ENCODE results near the gene TRIM54.
"Not testable (repeated sequence)": the region's sequence is repeated elsewhere in the genome, so short reads cannot be mapped to it uniquely, and the experiment has no call there.

The TRIM54 gene

GRCh38 chr2:27284996-27285395 lies 2.8 kb downstream of the TRIM54 start:
- no peak for DNase-seq (ENCODE audit: low read depth, low spot score)
- Histone ChIP-seq H3K9me3 (ENCODE audit: low read depth, low read length) (no peaks in the 10 kb centered on the region), H3K36me3 (ENCODE audit: insufficient read depth, low read length) (no peaks in the 10 kb centered on the region), H3K9ac (ENCODE audit: insufficient read length) (no peak overlapping the region), H3K27ac (no peak overlapping the region), H3K4me3 (no peak overlapping the region)
- TF ChIP-seq POLR2AphosphoS5 (IDR thresholded peaks at IDR 0.05; ENCODE audit: borderline replicate concordance, low read depth, low read length) (no peak), EZH2 (IDR thresholded peaks at IDR 0.05) (no peak), FOXP2 (optimal IDR thresholded peaks at IDR 0.05; ENCODE audit: control extremely low read depth, extremely low read length, insufficient read depth) (no peak)

- TF ChIP-seq EZH2 (IDR thresholded peaks at IDR 0.05) (no peak), POLR2AphosphoS5 (IDR thresholded peaks at IDR 0.05; ENCODE audit: borderline replicate concordance, low read depth, low read length) (no peak), FOXP2 (optimal IDR thresholded peaks at IDR 0.05; ENCODE audit: control extremely low read depth, extremely low read length, insufficient read depth) (no peak)
- H3K9me3 ChIP-seq (ENCODE audit: low read depth, low read length) = no peaks in the 10 kb centered on the region
- no peak for DNase-seq (ENCODE audit: low read depth, low spot score)
Measured at GRCh38 chr2:27285481-27285880, 3.3 kb downstream of the TRIM54 start.

GRCh38 chr2:27288610-27289009 lies 6.4 kb downstream of the TRIM54 start:
- H3K9me3 ChIP-seq (ENCODE audit: low read depth, low read length) = no peaks in the 10 kb centered on the region
- H3K9ac ChIP-seq (ENCODE audit: insufficient read length) = no peak overlapping the region
- TF ChIP-seq POLR2AphosphoS5 (IDR thresholded peaks at IDR 0.05; ENCODE audit: borderline replicate concordance, low read depth, low read length) = no peak
- TF ChIP-seq FOXP2 (optimal IDR thresholded peaks at IDR 0.05; ENCODE audit: control extremely low read depth, extremely low read length, insufficient read depth) = no peak
- TF ChIP-seq EZH2 (IDR thresholded peaks at IDR 0.05) = no peak
- H3K36me3 ChIP-seq (ENCODE audit: insufficient read depth, low read length) = no peaks in the 10 kb centered on the region
- no peak overlapping the region for H3K27ac ChIP-seq
- no peak for DNase-seq (ENCODE audit: low read depth, low spot score)
- H3K4me3 ChIP-seq = no peak overlapping the region

More at GRCh38 chr2:27285481-27285880, 3.3 kb downstream of the TRIM54 start:
- no peak overlapping the region for H3K4me3 ChIP-seq
- H3K9ac ChIP-seq (ENCODE audit: insufficient read length) = no peak overlapping the region
- H3K27ac ChIP-seq = no peak overlapping the region
- no peaks in the 10 kb centered on the region for H3K36me3 ChIP-seq (ENCODE audit: insufficient read depth, low read length)

- H3K4me3 ChIP-seq = no peak overlapping the region
- no peaks in the 10 kb centered on the region for H3K9me3 ChIP-seq (ENCODE audit: low read depth, low read length)
- no peak for DNase-seq (ENCODE audit: low read depth, low spot score)
- TF ChIP-seq FOXP2 (optimal IDR thresholded peaks at IDR 0.05; ENCODE audit: control extremely low read depth, extremely low read length, insufficient read depth) (no peak), EZH2 (IDR thresholded peaks at IDR 0.05) (no peak), POLR2AphosphoS5 (IDR thresholded peaks at IDR 0.05; ENCODE audit: borderline replicate concordance, low read depth, low read length) (no peak)
- H3K9ac ChIP-seq (ENCODE audit: insufficient read length) = no peak overlapping the region
- H3K27ac ChIP-seq = no peak overlapping the region
- no peaks in the 10 kb centered on the region for H3K36me3 ChIP-seq (ENCODE audit: insufficient read depth, low read length)
Measured at GRCh38 chr2:27290549-27290948, 8.3 kb downstream of the TRIM54 start.

- DNase-seq (ENCODE audit: low read depth, low spot score) = no peak
- H3K27ac ChIP-seq = no peak overlapping the region
- no peak overlapping the region for H3K4me3 ChIP-seq
- H3K9me3 ChIP-seq (ENCODE audit: low read depth, low read length) = no peaks in the 10 kb centered on the region
- H3K9ac ChIP-seq (ENCODE audit: insufficient read length) = no peak overlapping the region
- TF ChIP-seq EZH2 (IDR thresholded peaks at IDR 0.05) = no peak
- no peak for TF ChIP-seq POLR2AphosphoS5 (IDR thresholded peaks at IDR 0.05; ENCODE audit: borderline replicate concordance, low read depth, low read length)
- no peak for TF ChIP-seq FOXP2 (optimal IDR thresholded peaks at IDR 0.05; ENCODE audit: control extremely low read depth, extremely low read length, insufficient read depth)
- no peaks in the 10 kb centered on the region for H3K36me3 ChIP-seq (ENCODE audit: insufficient read depth, low read length)
Measured at GRCh38 chr2:27291865-27292264, 9.6 kb downstream of the TRIM54 start.

- Histone ChIP-seq H3K27ac (no peak overlapping the region), H3K9ac (ENCODE audit: insufficient read length) (no peak overlapping the region), H3K9me3 (ENCODE audit: low read depth, low read length) (no peaks in the 10 kb centered on the region), H3K36me3 (ENCODE audit: insufficient read depth, low read length) (no peaks in the 10 kb centered on the region), H3K4me3 (no peak overlapping the region)
- no peak for DNase-seq (ENCODE audit: low read depth, low spot score)
- no peak for TF ChIP-seq EZH2 (IDR thresholded peaks at IDR 0.05)
- no peak for TF ChIP-seq POLR2AphosphoS5 (IDR thresholded peaks at IDR 0.05; ENCODE audit: borderline replicate concordance, low read depth, low read length)
Measured at GRCh38 chr2:27294928-27295327, 12.7 kb downstream of the TRIM54 start.

- TF ChIP-seq FOXP2 (optimal IDR thresholded peaks at IDR 0.05; ENCODE audit: control extremely low read depth, extremely low read length, insufficient read depth) (no peak), POLR2AphosphoS5 (IDR thresholded peaks at IDR 0.05; ENCODE audit: borderline replicate concordance, low read depth, low read length) (no peak), EZH2 (IDR thresholded peaks at IDR 0.05) (no peak)
- Histone ChIP-seq H3K9me3 (ENCODE audit: low read depth, low read length) (no peaks in the 10 kb centered on the region), H3K4me3 (no peak overlapping the region), H3K36me3 (ENCODE audit: insufficient read depth, low read length) (no peaks in the 10 kb centered on the region), H3K27ac (no peak overlapping the region), H3K9ac (ENCODE audit: insufficient read length) (no peak overlapping the region)
- DNase-seq (ENCODE audit: low read depth, low spot score) = no peak
Measured at GRCh38 chr2:27296481-27296880, 14.3 kb downstream of the TRIM54 start.

GRCh38 chr2:27297195-27297594 lies 15.0 kb downstream of the TRIM54 start:
- no peak overlapping the region for H3K27ac ChIP-seq
- no peak overlapping the region for H3K9ac ChIP-seq (ENCODE audit: insufficient read length)
- no peak overlapping the region for H3K4me3 ChIP-seq
- H3K36me3 ChIP-seq (ENCODE audit: insufficient read depth, low read length) = no peaks in the 10 kb centered on the region
- H3K9me3 ChIP-seq (ENCODE audit: low read depth, low read length) = no peaks in the 10 kb centered on the region
- TF ChIP-seq FOXP2 (optimal IDR thresholded peaks at IDR 0.05; ENCODE audit: control extremely low read depth, extremely low read length, insufficient read depth) (no peak), EZH2 (IDR thresholded peaks at IDR 0.05) (no peak), POLR2AphosphoS5 (IDR thresholded peaks at IDR 0.05; ENCODE audit: borderline replicate concordance, low read depth, low read length) (no peak)
- no peak for DNase-seq (ENCODE audit: low read depth, low spot score)

- H3K36me3 ChIP-seq (ENCODE audit: insufficient read depth, low read length) = no peaks in the 10 kb centered on the region
- no peak for DNase-seq (ENCODE audit: low read depth, low spot score)
- H3K9ac ChIP-seq (ENCODE audit: insufficient read length) = no peak overlapping the region
- no peaks in the 10 kb centered on the region for H3K9me3 ChIP-seq (ENCODE audit: low read depth, low read length)
- H3K4me3 ChIP-seq = no peak overlapping the region
- no peak for TF ChIP-seq FOXP2 (optimal IDR thresholded peaks at IDR 0.05; ENCODE audit: control extremely low read depth, extremely low read length, insufficient read depth)
- TF ChIP-seq POLR2AphosphoS5 (IDR thresholded peaks at IDR 0.05; ENCODE audit: borderline replicate concordance, low read depth, low read length) = no peak
- no peak for TF ChIP-seq EZH2 (IDR thresholded peaks at IDR 0.05)
- no peak overlapping the region for H3K27ac ChIP-seq
Measured at GRCh38 chr2:27298391-27299080, 16.3 kb downstream of the TRIM54 start.

GRCh38 chr2:27300606-27301005 lies 18.4 kb downstream of the TRIM54 start:
- H3K9me3 ChIP-seq (ENCODE audit: low read depth, low read length); DNase-seq (ENCODE audit: low read depth, low spot score); H3K9ac ChIP-seq (ENCODE audit: insufficient read length); H3K36me3 ChIP-seq (ENCODE audit: insufficient read depth, low read length); H3K27ac ChIP-seq; H3K4me3 ChIP-seq: not testable (repeated sequence)

Measured in SK-N-MC (cell line).